HEK293 (cell line): Measurements from ENCODE around the gene RBM39.

Source experiments
- CTCF ChIA-PET: fragments of 350-600 bp; formaldehyde crosslinking; extraction: SDS; loops from one replicate; lab custom pipeline; 2021; ENCODE audit warnings: antibody characterized with exemption; lab: Yijun Ruan, JAX
- POLR2A ChIA-PET: fragments of 300-600 bp; formaldehyde crosslinking; extraction: SDS; loops from one replicate; lab custom pipeline; 2020; ENCODE audit warnings: antibody characterized with exemption, inconsistent platforms; lab: Yijun Ruan, JAX
- H3K27ac ChIP-seq: fragments of 200-500 bp; sonication (Bioruptor generic); 2 replicates; pipeline ENCODE4 v1.5.1; 2014; ENCODE audit warnings: low read depth, low read length, control low read depth, inconsistent platforms; ENCODE audit errors: extremely low read depth
- H3K36me3 ChIP-seq, 2 experiments: fragments of 200-500 bp in 1 of 2; sonication (Bioruptor generic) in 1 of 2; 1 replicate in 1 of 2; 2 replicates in 1 of 2; pipeline ENCODE4 v1.5.1; 2014 to 2017; ENCODE audit warnings: inconsistent platforms in 2 of 2, low read length in 2 of 2; ENCODE audit not compliant: control insufficient read depth in 2 of 2, insufficient read depth in 1 of 2
- H3K4me1 ChIP-seq: fragments of 200-500 bp; sonication (Bioruptor generic); 2 replicates; pipeline ENCODE4 v1.5.1; 2014; ENCODE audit warnings: mild to moderate bottlenecking, low read length, inconsistent platforms; ENCODE audit not compliant: control insufficient read depth, insufficient read depth
- H3K4me3 ChIP-seq: 2 replicates; pipeline ENCODE4 v1.5.1; 2011; ENCODE audit warnings: low read depth, mild to moderate bottlenecking, control low read depth, low read length, moderate library complexity
- H3K9me3 ChIP-seq: fragments of 200-500 bp; sonication (Bioruptor generic); 2 replicates; pipeline ENCODE4 v1.5.1; 2014; ENCODE audit warnings: low read depth, low read length, inconsistent platforms; ENCODE audit not compliant: control insufficient read depth, insufficient read depth
- BCL11A ChIP-seq: fragments of 450-650 bp; formaldehyde crosslinking; IDR thresholded peaks from 2 replicates; pipeline ENCODE4 v1.5.1; 2016; ENCODE audit warnings: low read depth, missing biosample characterization, missing genetic modification characterization
- GLIS2 ChIP-seq: fragments of 450-650 bp; formaldehyde crosslinking; IDR thresholded peaks from 2 replicates; pipeline ENCODE4 v1.5.1; 2016; ENCODE audit warnings: missing biosample characterization, missing genetic modification characterization
- KLF8 ChIP-seq: fragments of 450-650 bp; formaldehyde crosslinking; IDR thresholded peaks from 2 replicates; pipeline ENCODE4 v1.5.1; 2016; ENCODE audit warnings: missing biosample characterization, missing genetic modification characterization
- SP3 ChIP-seq: fragments of 450-650 bp; formaldehyde crosslinking; IDR thresholded peaks from 2 replicates; pipeline ENCODE4 v1.5.1; 2016; ENCODE audit warnings: missing biosample characterization, missing genetic modification characterization
- YY1 ChIP-seq: fragments of 450-650 bp; formaldehyde crosslinking; IDR thresholded peaks from 2 replicates; pipeline ENCODE4 v1.5.1; 2018; ENCODE audit warnings: missing biosample characterization, missing genetic modification characterization
- ZEB2 ChIP-seq: fragments of 450-650 bp; formaldehyde crosslinking; IDR thresholded peaks from 2 replicates; pipeline ENCODE4 v1.5.1; 2016; ENCODE audit warnings: missing biosample characterization, missing genetic modification characterization
- ZNF214 ChIP-seq: fragments of 450-650 bp; formaldehyde crosslinking; IDR thresholded peaks from 2 replicates; pipeline ENCODE4 v1.5.1; 2017; ENCODE audit warnings: missing biosample characterization, mild to moderate bottlenecking, missing genetic modification characterization, borderline replicate concordance
- ZNF404 ChIP-seq: fragments of 450-650 bp; formaldehyde crosslinking; IDR thresholded peaks from 2 replicates; pipeline ENCODE4 v1.5.1; 2017; ENCODE audit warnings: missing biosample characterization, missing genetic modification characterization
- ZNF501 ChIP-seq: fragments of 450-650 bp; formaldehyde crosslinking; IDR thresholded peaks from 2 replicates; pipeline ENCODE4 v1.5.1; 2016; ENCODE audit warnings: missing biosample characterization, missing genetic modification characterization
- ZNF585B ChIP-seq: fragments of 450-650 bp; formaldehyde crosslinking; IDR thresholded peaks from 2 replicates; pipeline ENCODE4 v1.5.1; 2016; ENCODE audit warnings: missing biosample characterization, missing genetic modification characterization
- ZNF629 ChIP-seq: fragments of 450-650 bp; formaldehyde crosslinking; IDR thresholded peaks from 2 replicates; pipeline ENCODE4 v1.5.1; 2017; ENCODE audit warnings: missing biosample characterization, missing genetic modification characterization
- ZNF707 ChIP-seq: fragments of 450-650 bp; formaldehyde crosslinking; IDR thresholded peaks from 2 replicates; pipeline ENCODE4 v1.5.1; 2016; ENCODE audit warnings: missing biosample characterization, missing genetic modification characterization
- TF ChIP-seq, protein P1 (sequence below): fragments of 450-650 bp; formaldehyde crosslinking; conservative IDR thresholded peaks from 2 replicates; pipeline ENCODE4 v1.5.1; 2016; ENCODE audit warnings: low read depth, missing biosample characterization, missing genetic modification characterization
- TF ChIP-seq, protein P2 (sequence below): fragments of 450-650 bp; formaldehyde crosslinking; conservative IDR thresholded peaks from 2 replicates; pipeline ENCODE4 v1.5.1; 2016; ENCODE audit warnings: low read depth, missing biosample characterization, missing genetic modification characterization
- TF ChIP-seq, protein P3 (sequence below): fragments of 450-650 bp; IDR thresholded peaks from 2 replicates; pipeline ENCODE4 v1.5.1; 2018; ENCODE audit warnings: missing biosample characterization, missing genetic modification characterization
- TF ChIP-seq, protein P4 (sequence below): fragments of 450-650 bp; formaldehyde crosslinking; IDR thresholded peaks from 2 replicates; pipeline ENCODE4 v1.5.1; 2016; ENCODE audit warnings: missing biosample characterization, missing genetic modification characterization, borderline replicate concordance
- TF ChIP-seq, protein P5 (sequence below): fragments of 450-650 bp; formaldehyde crosslinking; IDR thresholded peaks from 2 replicates; pipeline ENCODE4 v1.5.1; 2016; ENCODE audit warnings: missing biosample characterization, missing genetic modification characterization

The RBM39 gene

DNA sequence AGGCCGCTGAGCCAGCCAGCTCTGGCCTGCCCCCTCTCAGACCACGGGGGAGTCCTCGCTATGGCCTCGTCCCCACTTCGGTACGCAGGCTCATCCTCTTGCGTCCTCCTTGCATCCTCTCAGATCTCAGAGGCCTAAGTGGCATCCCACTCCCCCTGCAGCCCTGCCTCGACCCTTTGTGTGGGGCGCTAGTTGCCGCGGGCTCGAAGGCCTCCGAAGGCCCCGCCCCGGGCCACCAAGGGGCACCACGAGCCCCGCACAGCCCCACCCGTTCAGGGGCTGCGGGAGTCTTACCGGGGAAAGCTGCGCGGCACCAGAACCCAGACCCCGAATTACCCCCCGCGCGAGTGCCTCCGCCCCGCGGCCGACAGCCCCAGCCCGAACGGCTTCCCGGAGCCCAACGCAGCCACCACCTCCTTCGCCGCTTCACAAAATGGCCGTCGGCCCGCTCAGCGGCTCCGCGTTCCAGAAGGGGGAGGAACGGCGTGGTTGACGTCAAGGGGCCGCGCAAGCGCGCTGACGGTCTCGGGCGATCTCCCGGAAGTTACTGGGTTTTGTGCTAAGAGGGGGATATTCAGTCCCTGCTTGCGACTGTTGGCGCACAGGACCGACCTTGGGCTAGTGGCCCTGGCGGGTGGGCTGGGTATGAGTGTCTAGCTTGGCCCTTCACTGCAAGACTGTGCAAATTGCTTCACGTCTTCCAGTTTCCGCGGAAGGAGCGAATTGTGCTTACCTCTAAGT, 77.4 kb downstream of the RBM39 start, which contains the start of the genes CPNE1 and RBM12 (continued):
- TF ChIP-seq, protein P1, sequence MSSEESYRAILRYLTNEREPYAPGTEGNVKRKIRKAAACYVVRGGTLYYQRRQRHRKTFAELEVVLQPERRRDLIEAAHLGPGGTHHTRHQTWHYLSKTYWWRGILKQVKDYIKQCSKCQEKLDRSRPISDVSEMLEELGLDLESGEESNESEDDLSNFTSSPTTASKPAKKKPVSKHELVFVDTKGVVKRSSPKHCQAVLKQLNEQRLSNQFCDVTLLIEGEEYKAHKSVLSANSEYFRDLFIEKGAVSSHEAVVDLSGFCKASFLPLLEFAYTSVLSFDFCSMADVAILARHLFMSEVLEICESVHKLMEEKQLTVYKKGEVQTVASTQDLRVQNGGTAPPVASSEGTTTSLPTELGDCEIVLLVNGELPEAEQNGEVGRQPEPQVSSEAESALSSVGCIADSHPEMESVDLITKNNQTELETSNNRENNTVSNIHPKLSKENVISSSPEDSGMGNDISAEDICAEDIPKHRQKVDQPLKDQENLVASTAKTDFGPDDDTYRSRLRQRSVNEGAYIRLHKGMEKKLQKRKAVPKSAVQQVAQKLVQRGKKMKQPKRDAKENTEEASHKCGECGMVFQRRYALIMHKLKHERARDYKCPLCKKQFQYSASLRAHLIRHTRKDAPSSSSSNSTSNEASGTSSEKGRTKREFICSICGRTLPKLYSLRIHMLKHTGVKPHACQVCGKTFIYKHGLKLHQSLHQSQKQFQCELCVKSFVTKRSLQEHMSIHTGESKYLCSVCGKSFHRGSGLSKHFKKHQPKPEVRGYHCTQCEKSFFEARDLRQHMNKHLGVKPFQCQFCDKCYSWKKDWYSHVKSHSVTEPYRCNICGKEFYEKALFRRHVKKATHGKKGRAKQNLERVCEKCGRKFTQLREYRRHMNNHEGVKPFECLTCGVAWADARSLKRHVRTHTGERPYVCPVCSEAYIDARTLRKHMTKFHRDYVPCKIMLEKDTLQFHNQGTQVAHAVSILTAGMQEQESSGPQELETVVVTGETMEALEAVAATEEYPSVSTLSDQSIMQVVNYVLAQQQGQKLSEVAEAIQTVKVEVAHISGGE (tag by site-specific recombination), result peak; percentile 66

DNA sequence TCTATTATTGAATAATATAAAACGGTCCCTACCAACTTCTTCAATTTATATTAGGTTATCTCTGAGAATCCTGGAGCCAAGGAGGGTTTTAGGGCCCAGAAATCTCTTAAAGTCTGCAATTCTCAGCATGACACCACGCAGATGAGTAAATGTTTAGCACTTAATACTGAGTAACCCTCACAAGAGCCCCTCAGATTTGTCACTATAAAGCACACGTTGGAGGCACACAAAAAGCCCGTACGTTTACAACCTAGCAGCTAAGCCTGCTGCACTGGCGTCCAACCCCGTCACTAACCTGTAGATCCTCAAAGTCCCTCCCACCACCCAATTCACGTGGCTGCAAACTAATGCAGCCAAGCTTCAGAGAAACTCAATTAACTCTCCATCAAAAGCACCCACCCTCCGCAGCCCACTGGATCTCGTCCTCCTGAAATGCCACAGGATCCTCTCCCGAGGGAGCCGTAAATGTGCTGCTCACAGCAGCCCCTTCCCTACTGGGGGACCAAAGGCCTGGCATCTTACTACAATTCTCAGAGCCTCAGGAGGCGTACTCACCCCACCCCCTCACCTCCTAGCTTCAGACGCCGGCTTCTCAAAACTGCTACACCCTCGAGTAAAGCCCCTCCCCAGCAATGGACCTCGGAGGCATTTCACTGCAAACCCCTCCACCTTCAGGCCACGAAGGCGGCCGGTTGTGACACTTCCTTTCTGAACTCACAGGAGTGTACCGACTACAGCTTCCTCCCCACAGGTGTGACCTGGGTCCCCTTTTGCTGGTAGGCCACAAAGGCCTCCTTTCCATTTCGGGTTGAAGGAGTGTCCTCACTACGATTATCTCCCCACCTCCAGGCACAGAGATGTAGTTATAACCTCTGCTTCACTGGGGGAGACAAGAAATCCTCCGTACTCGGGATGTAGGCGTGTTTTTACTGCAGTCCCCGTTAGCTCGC, 78.3 kb downstream of the RBM39 start:
- Histone ChIP-seq H3K9me3 (no peaks in the 10 kb centered on the region), H3K4me1 (peaks cover 15% of the 10 kb centered on the region), H3K36me3 (peaks cover 6 to 7% of the 10 kb centered on the region in 2 experiments), H3K27ac (peak overlapping the region; percentile 88), H3K4me3 (peak overlapping the region; percentile 87)
- ChIA-PET CTCF (interaction anchor here (0.7 kb wide), 1 partner anchor 336 kb away, joined by 5 read pairs; no protein-coding TSS in a partner anchor), POLR2A (interaction anchor here (0.5 to 3.2 kb wide), 13 partner anchors 12 to 290 kb away, joined by 3 to 16 read pairs (median 6); partner anchors contain the start of genes CEP250, NFS1, RBM39 and ROMO1)
- TF ChIP-seq YY1 (tag by site-specific recombination) (no peak; the same call in 1 of the 2 replicates), ZEB2 (tag by site-specific recombination) (0 out of 2 replicates have a peak, but pooled peaks have one; percentile 40), SP3 (tag by site-specific recombination) (peak; percentile 69), ZNF585B (tag by site-specific recombination) (no peak), ZNF629 (tag by site-specific recombination) (peak; percentile 26; the same call in 1 of the 2 replicates), GLIS2 (tag by site-specific recombination) (peak; percentile 20), ZNF214 (tag by site-specific recombination) (no peak), KLF8 (tag by site-specific recombination) (peak; percentile 59; the same call in 1 of the 2 replicates), BCL11A (no peak), ZNF501 (tag by site-specific recombination) (no peak), ZNF707 (tag by site-specific recombination) (no peak), ZNF404 (tag by site-specific recombination) (no peak)
- TF ChIP-seq, protein P2, sequence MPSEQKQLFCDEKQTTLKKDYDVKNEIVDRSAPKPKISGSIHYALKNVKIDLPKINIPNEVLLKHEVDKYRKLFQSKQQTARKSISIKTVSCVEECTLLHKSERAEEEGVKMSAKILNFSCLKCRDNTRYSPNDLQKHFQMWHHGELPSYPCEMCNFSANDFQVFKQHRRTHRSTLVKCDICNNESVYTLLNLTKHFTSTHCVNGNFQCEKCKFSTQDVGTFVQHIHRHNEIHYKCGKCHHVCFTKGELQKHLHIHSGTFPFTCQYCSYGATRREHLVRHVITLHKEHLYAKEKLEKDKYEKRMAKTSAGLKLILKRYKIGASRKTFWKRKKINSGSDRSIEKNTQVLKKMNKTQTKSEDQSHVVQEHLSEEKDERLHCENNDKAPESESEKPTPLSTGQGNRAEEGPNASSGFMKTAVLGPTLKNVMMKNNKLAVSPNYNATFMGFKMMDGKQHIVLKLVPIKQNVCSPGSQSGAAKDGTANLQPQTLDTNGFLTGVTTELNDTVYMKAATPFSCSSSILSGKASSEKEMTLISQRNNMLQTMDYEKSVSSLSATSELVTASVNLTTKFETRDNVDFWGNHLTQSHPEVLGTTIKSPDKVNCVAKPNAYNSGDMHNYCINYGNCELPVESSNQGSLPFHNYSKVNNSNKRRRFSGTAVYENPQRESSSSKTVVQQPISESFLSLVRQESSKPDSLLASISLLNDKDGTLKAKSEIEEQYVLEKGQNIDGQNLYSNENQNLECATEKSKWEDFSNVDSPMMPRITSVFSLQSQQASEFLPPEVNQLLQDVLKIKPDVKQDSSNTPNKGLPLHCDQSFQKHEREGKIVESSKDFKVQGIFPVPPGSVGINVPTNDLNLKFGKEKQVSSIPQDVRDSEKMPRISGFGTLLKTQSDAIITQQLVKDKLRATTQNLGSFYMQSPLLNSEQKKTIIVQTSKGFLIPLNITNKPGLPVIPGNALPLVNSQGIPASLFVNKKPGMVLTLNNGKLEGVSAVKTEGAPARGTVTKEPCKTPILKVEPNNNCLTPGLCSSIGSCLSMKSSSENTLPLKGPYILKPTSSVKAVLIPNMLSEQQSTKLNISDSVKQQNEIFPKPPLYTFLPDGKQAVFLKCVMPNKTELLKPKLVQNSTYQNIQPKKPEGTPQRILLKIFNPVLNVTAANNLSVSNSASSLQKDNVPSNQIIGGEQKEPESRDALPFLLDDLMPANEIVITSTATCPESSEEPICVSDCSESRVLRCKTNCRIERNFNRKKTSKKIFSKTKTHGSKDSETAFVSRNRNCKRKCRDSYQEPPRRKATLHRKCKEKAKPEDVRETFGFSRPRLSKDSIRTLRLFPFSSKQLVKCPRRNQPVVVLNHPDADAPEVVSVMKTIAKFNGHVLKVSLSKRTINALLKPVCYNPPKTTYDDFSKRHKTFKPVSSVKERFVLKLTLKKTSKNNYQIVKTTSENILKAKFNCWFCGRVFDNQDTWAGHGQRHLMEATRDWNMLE (tag by site-specific recombination), result no peak
- TF ChIP-seq, protein P3, sequence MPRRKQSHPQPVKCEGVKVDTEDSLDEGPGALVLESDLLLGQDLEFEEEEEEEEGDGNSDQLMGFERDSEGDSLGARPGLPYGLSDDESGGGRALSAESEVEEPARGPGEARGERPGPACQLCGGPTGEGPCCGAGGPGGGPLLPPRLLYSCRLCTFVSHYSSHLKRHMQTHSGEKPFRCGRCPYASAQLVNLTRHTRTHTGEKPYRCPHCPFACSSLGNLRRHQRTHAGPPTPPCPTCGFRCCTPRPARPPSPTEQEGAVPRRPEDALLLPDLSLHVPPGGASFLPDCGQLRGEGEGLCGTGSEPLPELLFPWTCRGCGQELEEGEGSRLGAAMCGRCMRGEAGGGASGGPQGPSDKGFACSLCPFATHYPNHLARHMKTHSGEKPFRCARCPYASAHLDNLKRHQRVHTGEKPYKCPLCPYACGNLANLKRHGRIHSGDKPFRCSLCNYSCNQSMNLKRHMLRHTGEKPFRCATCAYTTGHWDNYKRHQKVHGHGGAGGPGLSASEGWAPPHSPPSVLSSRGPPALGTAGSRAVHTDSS (tag by site-specific recombination), result 0 out of 2 replicates have a peak, but pooled peaks have one; percentile 8
- TF ChIP-seq, protein P4, sequence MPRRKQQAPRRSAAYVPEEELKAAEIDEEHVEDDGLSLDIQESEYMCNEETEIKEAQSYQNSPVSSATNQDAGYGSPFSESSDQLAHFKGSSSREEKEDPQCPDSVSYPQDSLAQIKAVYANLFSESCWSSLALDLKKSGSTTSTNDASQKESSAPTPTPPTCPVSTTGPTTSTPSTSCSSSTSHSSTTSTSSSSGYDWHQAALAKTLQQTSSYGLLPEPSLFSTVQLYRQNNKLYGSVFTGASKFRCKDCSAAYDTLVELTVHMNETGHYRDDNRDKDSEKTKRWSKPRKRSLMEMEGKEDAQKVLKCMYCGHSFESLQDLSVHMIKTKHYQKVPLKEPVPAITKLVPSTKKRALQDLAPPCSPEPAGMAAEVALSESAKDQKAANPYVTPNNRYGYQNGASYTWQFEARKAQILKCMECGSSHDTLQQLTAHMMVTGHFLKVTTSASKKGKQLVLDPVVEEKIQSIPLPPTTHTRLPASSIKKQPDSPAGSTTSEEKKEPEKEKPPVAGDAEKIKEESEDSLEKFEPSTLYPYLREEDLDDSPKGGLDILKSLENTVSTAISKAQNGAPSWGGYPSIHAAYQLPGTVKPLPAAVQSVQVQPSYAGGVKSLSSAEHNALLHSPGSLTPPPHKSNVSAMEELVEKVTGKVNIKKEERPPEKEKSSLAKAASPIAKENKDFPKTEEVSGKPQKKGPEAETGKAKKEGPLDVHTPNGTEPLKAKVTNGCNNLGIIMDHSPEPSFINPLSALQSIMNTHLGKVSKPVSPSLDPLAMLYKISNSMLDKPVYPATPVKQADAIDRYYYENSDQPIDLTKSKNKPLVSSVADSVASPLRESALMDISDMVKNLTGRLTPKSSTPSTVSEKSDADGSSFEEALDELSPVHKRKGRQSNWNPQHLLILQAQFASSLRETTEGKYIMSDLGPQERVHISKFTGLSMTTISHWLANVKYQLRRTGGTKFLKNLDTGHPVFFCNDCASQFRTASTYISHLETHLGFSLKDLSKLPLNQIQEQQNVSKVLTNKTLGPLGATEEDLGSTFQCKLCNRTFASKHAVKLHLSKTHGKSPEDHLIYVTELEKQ, result 0 out of 2 replicates have a peak, but pooled peaks have one; percentile 4
- TF ChIP-seq, protein P5, sequence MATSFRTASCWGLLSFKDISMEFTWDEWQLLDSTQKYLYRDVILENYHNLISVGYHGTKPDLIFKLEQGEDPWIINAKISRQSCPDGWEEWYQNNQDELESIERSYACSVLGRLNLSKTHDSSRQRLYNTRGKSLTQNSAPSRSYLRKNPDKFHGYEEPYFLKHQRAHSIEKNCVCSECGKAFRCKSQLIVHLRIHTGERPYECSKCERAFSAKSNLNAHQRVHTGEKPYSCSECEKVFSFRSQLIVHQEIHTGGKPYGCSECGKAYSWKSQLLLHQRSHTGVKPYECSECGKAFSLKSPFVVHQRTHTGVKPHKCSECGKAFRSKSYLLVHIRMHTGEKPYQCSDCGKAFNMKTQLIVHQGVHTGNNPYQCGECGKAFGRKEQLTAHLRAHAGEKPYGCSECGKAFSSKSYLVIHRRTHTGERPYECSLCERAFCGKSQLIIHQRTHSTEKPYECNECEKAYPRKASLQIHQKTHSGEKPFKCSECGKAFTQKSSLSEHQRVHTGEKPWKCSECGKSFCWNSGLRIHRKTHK (tag by site-specific recombination), result no peak
